ENCODE data around the gene CDK19.

The CDK19 gene

GRCh38 chr6:110615722-110616121 is 199.5 kb downstream of the CDK19 start:
- TF ChIP-seq ESRRG (CRISPR knock-in tag; IDR thresholded peaks at IDR 0.05) (no peak), TOX (CRISPR knock-in tag; IDR thresholded peaks at IDR 0.05; ENCODE audit: borderline replicate concordance) (no peak), ISL1 (CRISPR knock-in tag; IDR thresholded peaks at IDR 0.05) (no peak), ZNF565 (CRISPR knock-in tag; conservative IDR thresholded peaks at IDR 0.05; ENCODE audit: low read depth) (no peak), OSR1 (CRISPR knock-in tag; IDR thresholded peaks at IDR 0.05) (no peak), RARB (CRISPR knock-in tag; IDR thresholded peaks at IDR 0.05) (no peak), PPARA (CRISPR knock-in tag; IDR thresholded peaks at IDR 0.05; ENCODE audit: borderline replicate concordance) (no peak), ZNF70 (CRISPR knock-in tag; IDR thresholded peaks at IDR 0.05) (no peak), GLIS3 (CRISPR knock-in tag; IDR thresholded peaks at IDR 0.05) (no peak), ARNTL (CRISPR knock-in tag; IDR thresholded peaks at IDR 0.05; ENCODE audit: borderline replicate concordance, low read depth) (no peak), ZFP30 (CRISPR knock-in tag; IDR thresholded peaks at IDR 0.05) (no peak), PATZ1 (CRISPR knock-in tag; IDR thresholded peaks at IDR 0.05; ENCODE audit: borderline replicate concordance) (no peak)
- TF ChIP-seq, protein P1, sequence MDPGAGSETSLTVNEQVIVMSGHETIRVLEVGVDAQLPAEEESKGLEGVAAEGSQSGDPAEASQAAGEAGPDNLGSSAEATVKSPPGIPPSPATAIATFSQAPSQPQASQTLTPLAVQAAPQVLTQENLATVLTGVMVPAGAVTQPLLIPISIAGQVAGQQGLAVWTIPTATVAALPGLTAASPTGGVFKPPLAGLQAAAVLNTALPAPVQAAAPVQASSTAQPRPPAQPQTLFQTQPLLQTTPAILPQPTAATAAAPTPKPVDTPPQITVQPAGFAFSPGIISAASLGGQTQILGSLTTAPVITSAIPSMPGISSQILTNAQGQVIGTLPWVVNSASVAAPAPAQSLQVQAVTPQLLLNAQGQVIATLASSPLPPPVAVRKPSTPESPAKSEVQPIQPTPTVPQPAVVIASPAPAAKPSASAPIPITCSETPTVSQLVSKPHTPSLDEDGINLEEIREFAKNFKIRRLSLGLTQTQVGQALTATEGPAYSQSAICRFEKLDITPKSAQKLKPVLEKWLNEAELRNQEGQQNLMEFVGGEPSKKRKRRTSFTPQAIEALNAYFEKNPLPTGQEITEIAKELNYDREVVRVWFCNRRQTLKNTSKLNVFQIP (CRISPR knock-in tag; IDR thresholded peaks at IDR 0.05; ENCODE audit: borderline replicate concordance, low read depth) = no peak
- no peak for ATAC-seq

DNA sequence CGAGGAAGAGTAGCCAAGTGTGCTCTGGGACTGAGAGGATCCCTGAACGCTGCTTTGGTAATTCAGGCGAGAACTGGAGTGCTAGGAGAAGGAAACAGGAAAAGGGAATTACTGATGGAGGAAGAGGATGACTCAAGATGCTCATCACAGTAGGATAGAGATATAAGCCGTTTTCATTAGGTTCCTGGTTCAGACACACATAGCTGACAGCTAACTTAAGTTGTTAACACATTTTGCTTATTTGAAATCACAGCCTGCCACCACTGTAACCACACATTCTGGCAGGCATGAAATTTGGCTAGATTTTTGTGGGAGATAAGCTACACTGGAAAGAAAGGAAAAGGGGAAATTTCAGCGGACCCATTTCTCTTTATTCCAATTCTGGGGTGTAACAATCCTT is 200.7 kb downstream of the CDK19 start:
- TF ChIP-seq RARB (CRISPR knock-in tag; IDR thresholded peaks at IDR 0.05) = no peak
- TF ChIP-seq, protein P2, sequence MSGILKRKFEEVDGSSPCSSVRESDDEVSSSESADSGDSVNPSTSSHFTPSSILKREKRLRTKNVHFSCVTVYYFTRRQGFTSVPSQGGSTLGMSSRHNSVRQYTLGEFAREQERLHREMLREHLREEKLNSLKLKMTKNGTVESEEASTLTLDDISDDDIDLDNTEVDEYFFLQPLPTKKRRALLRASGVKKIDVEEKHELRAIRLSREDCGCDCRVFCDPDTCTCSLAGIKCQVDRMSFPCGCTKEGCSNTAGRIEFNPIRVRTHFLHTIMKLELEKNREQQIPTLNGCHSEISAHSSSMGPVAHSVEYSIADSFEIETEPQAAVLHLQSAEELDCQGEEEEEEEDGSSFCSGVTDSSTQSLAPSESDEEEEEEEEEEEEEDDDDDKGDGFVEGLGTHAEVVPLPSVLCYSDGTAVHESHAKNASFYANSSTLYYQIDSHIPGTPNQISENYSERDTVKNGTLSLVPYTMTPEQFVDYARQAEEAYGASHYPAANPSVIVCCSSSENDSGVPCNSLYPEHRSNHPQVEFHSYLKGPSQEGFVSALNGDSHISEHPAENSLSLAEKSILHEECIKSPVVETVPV (CRISPR knock-in tag; IDR thresholded peaks at IDR 0.05) = no peak
- TF ChIP-seq TOX (CRISPR knock-in tag; IDR thresholded peaks at IDR 0.05; ENCODE audit: borderline replicate concordance) = no peak
- TF ChIP-seq GLIS3 (CRISPR knock-in tag; IDR thresholded peaks at IDR 0.05) = no peak
- TF ChIP-seq TSHZ2 (CRISPR knock-in tag; IDR thresholded peaks at IDR 0.05) = no peak
- no peak for TF ChIP-seq ARNTL (CRISPR knock-in tag; IDR thresholded peaks at IDR 0.05; ENCODE audit: borderline replicate concordance, low read depth)
- TF ChIP-seq ZNF70 (CRISPR knock-in tag; IDR thresholded peaks at IDR 0.05) = no peak
- TF ChIP-seq BACH2 (CRISPR knock-in tag; IDR thresholded peaks at IDR 0.05; ENCODE audit: borderline replicate concordance) = no peak
- ATAC-seq = no peak

DNA sequence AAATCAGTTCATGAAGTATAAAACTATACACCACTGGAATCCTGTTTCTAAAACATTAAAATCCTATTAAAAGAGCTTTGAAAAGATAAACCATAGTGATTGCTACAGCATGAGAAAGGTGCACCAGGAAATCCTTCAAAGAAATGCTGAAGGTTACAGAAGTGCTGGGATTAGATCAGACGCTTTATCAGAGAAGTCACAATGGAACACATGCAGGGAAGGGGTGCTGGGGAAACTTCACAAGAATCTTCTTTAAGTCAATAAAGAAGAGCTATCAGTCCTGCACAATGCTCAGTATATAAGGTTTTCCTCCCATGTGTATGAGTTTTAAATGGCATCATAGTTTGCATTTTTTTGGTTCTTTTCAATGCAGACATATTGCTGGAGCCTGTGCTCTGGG is 201.2 kb downstream of the CDK19 start:
- no peak for ATAC-seq
- TF ChIP-seq, protein P2 (CRISPR knock-in tag; IDR thresholded peaks at IDR 0.05) = no peak
- TF ChIP-seq SNAI2 (CRISPR knock-in tag; IDR thresholded peaks at IDR 0.05) = no peak
- TF ChIP-seq ISL1 (CRISPR knock-in tag; IDR thresholded peaks at IDR 0.05) = no peak
- TF ChIP-seq ESRRG (CRISPR knock-in tag; IDR thresholded peaks at IDR 0.05) = no peak
- no peak for TF ChIP-seq ZFP30 (CRISPR knock-in tag; IDR thresholded peaks at IDR 0.05)
- TF ChIP-seq BACH2 (CRISPR knock-in tag; IDR thresholded peaks at IDR 0.05; ENCODE audit: borderline replicate concordance) = no peak
- no peak for TF ChIP-seq ZNF8 (CRISPR knock-in tag; IDR thresholded peaks at IDR 0.05)
- TF ChIP-seq CREB5 (CRISPR knock-in tag; IDR thresholded peaks at IDR 0.05; ENCODE audit: low read depth) = no peak
- no peak for TF ChIP-seq GLIS3 (CRISPR knock-in tag; IDR thresholded peaks at IDR 0.05)
- TF ChIP-seq ZNF565 (CRISPR knock-in tag; conservative IDR thresholded peaks at IDR 0.05; ENCODE audit: low read depth) = no peak
- TF ChIP-seq TOX (CRISPR knock-in tag; IDR thresholded peaks at IDR 0.05; ENCODE audit: borderline replicate concordance) = no peak
- TF ChIP-seq PPARA (CRISPR knock-in tag; IDR thresholded peaks at IDR 0.05; ENCODE audit: borderline replicate concordance) = no peak
- TF ChIP-seq TSHZ2 (CRISPR knock-in tag; IDR thresholded peaks at IDR 0.05) = no peak
- TF ChIP-seq, protein P1 (CRISPR knock-in tag; IDR thresholded peaks at IDR 0.05; ENCODE audit: borderline replicate concordance, low read depth) = no peak
- no peak for TF ChIP-seq ZFP3 (CRISPR knock-in tag; IDR thresholded peaks at IDR 0.05)
- TF ChIP-seq ZC3H10 (CRISPR knock-in tag; IDR thresholded peaks at IDR 0.05) = no peak
